Measurements from ENCODE around the gene PTTG1IP2. TPM values are rescaled to one million over a fixed set of nuclear protein-coding genes. Genes with fewer than 3 reads are reported as not detected.

Gene PTTG1IP2
- total RNA-seq, result not detected

GRCh38 chr7:90469554-90469953, at the start of gene PTTG1IP2:
Gene PTTG1IP2 (plus strand): TSS chr7:90469639. CDS start chr7:90469787, 148 bp downstream.
- Histone ChIP-seq H3K9me3 (ENCODE audit: low read depth, low read length) (no peaks in the 10 kb centered on the region), H3K4me3 (ENCODE audit: low read length) (no peak within 1 kb of the TSS), H3K27me3 (ENCODE audit: insufficient read depth, low read length) (no peaks in the 10 kb centered on the region), H3K4me1 (ENCODE audit: insufficient read depth, low read length) (no peaks in the 10 kb centered on the region)

- Histone ChIP-seq H3K27me3 (ENCODE audit: insufficient read depth, low read length) (no peaks in the 10 kb centered on the region), H3K4me1 (ENCODE audit: insufficient read depth, low read length) (no peaks in the 10 kb centered on the region)
Measured at GRCh38 chr7:90421651-90422050, 47.8 kb upstream of the PTTG1IP2 start.

GRCh38 chr7:90424720-90425119, 44.7 kb upstream of the PTTG1IP2 start:
- H3K9me3 ChIP-seq (ENCODE audit: low read depth, low read length), result no peaks in the 10 kb centered on the region

More at GRCh38 chr7:90421651-90422050, 47.8 kb upstream of the PTTG1IP2 start:
- Histone ChIP-seq H3K9me3 (ENCODE audit: low read depth, low read length) (no peaks in the 10 kb centered on the region), H3K4me3 (ENCODE audit: low read length) (no peak overlapping the region)

GRCh38 chr7:90425376-90425775, 44.1 kb upstream of the PTTG1IP2 start:
- Histone ChIP-seq H3K4me1 (ENCODE audit: insufficient read depth, low read length) (no peaks in the 10 kb centered on the region), H3K9me3 (ENCODE audit: low read depth, low read length) (no peaks in the 10 kb centered on the region), H3K4me3 (ENCODE audit: low read length) (no peak overlapping the region), H3K27me3 (ENCODE audit: insufficient read depth, low read length) (no peaks in the 10 kb centered on the region)

More at GRCh38 chr7:90424720-90425119, 44.7 kb upstream of the PTTG1IP2 start:
- H3K4me3 ChIP-seq (ENCODE audit: low read length), result no peak overlapping the region
- no peaks in the 10 kb centered on the region for H3K27me3 ChIP-seq (ENCODE audit: insufficient read depth, low read length)
- no peaks in the 10 kb centered on the region for H3K4me1 ChIP-seq (ENCODE audit: insufficient read depth, low read length)

- Histone ChIP-seq H3K4me3 (ENCODE audit: low read length) (no peak overlapping the region), H3K27me3 (ENCODE audit: insufficient read depth, low read length) (no peaks in the 10 kb centered on the region), H3K4me1 (ENCODE audit: insufficient read depth, low read length) (no peaks in the 10 kb centered on the region), H3K9me3 (ENCODE audit: low read depth, low read length) (no peaks in the 10 kb centered on the region)
Measured at GRCh38 chr7:90430614-90431460, 38.6 kb upstream of the PTTG1IP2 start.

- Histone ChIP-seq H3K4me3 (ENCODE audit: low read length) (no peak overlapping the region), H3K9me3 (ENCODE audit: low read depth, low read length) (no peaks in the 10 kb centered on the region), H3K4me1 (ENCODE audit: insufficient read depth, low read length) (no peaks in the 10 kb centered on the region), H3K27me3 (ENCODE audit: insufficient read depth, low read length) (no peaks in the 10 kb centered on the region)
Measured at GRCh38 chr7:90432752-90433151, 36.7 kb upstream of the PTTG1IP2 start.

GRCh38 chr7:90433221-90433620, 36.2 kb upstream of the PTTG1IP2 start:
- no peak overlapping the region for H3K4me3 ChIP-seq (ENCODE audit: low read length)
- no peaks in the 10 kb centered on the region for H3K4me1 ChIP-seq (ENCODE audit: insufficient read depth, low read length)
- no peaks in the 10 kb centered on the region for H3K27me3 ChIP-seq (ENCODE audit: insufficient read depth, low read length)
- H3K9me3 ChIP-seq (ENCODE audit: low read depth, low read length), result no peaks in the 10 kb centered on the region

GRCh38 chr7:90445633-90446032, 23.8 kb upstream of the PTTG1IP2 start:
- Histone ChIP-seq H3K4me1 (ENCODE audit: insufficient read depth, low read length) (no peaks in the 10 kb centered on the region), H3K4me3 (ENCODE audit: low read length) (no peak overlapping the region), H3K27me3 (ENCODE audit: insufficient read depth, low read length) (no peaks in the 10 kb centered on the region), H3K9me3 (ENCODE audit: low read depth, low read length) (no peaks in the 10 kb centered on the region)

- Histone ChIP-seq H3K27me3 (ENCODE audit: insufficient read depth, low read length) (no peaks in the 10 kb centered on the region), H3K9me3 (ENCODE audit: low read depth, low read length) (no peaks in the 10 kb centered on the region), H3K4me3 (ENCODE audit: low read length) (no peak overlapping the region), H3K4me1 (ENCODE audit: insufficient read depth, low read length) (no peaks in the 10 kb centered on the region)
Measured at GRCh38 chr7:90446137-90446899, 23.1 kb upstream of the PTTG1IP2 start.

GRCh38 chr7:90453259-90453891, 16.1 kb upstream of the PTTG1IP2 start:
- no peaks in the 10 kb centered on the region for H3K9me3 ChIP-seq (ENCODE audit: low read depth, low read length)
- peaks cover 4% of the 10 kb centered on the region for H3K27me3 ChIP-seq (ENCODE audit: insufficient read depth, low read length)
- no peaks in the 10 kb centered on the region for H3K4me1 ChIP-seq (ENCODE audit: insufficient read depth, low read length)
- no peak overlapping the region for H3K4me3 ChIP-seq (ENCODE audit: low read length)

- Histone ChIP-seq H3K4me1 (ENCODE audit: insufficient read depth, low read length) (no peaks in the 10 kb centered on the region), H3K9me3 (ENCODE audit: low read depth, low read length) (no peaks in the 10 kb centered on the region), H3K4me3 (ENCODE audit: low read length) (no peak overlapping the region), H3K27me3 (ENCODE audit: insufficient read depth, low read length) (peaks cover 4% of the 10 kb centered on the region)
Measured at GRCh38 chr7:90453931-90454330, 15.5 kb upstream of the PTTG1IP2 start.

GRCh38 chr7:90455163-90456030, 14.0 kb upstream of the PTTG1IP2 start:
- peaks cover 4% of the 10 kb centered on the region for H3K27me3 ChIP-seq (ENCODE audit: insufficient read depth, low read length)
- H3K4me3 ChIP-seq (ENCODE audit: low read length), result no peak overlapping the region
- H3K4me1 ChIP-seq (ENCODE audit: insufficient read depth, low read length), result no peaks in the 10 kb centered on the region
- H3K9me3 ChIP-seq (ENCODE audit: low read depth, low read length), result no peaks in the 10 kb centered on the region

GRCh38 chr7:90458104-90458503, 11.3 kb upstream of the PTTG1IP2 start:
- H3K27me3 ChIP-seq (ENCODE audit: insufficient read depth, low read length), result peaks cover 4% of the 10 kb centered on the region
- peaks cover 3% of the 10 kb centered on the region for H3K4me1 ChIP-seq (ENCODE audit: insufficient read depth, low read length)
- no peaks in the 10 kb centered on the region for H3K9me3 ChIP-seq (ENCODE audit: low read depth, low read length)
- no peak overlapping the region for H3K4me3 ChIP-seq (ENCODE audit: low read length)

GRCh38 chr7:90459888-90460287, 9.6 kb upstream of the PTTG1IP2 start:
- no peaks in the 10 kb centered on the region for H3K27me3 ChIP-seq (ENCODE audit: insufficient read depth, low read length)
- H3K9me3 ChIP-seq (ENCODE audit: low read depth, low read length), result no peaks in the 10 kb centered on the region
- H3K4me3 ChIP-seq (ENCODE audit: low read length), result no peak overlapping the region
- H3K4me1 ChIP-seq (ENCODE audit: insufficient read depth, low read length), result peaks cover 5% of the 10 kb centered on the region
